DLD1 (cell line): ENCODE data around the gene PARD6B.
"Not testable (repeated sequence)": the region's sequence is repeated elsewhere in the genome, so short reads cannot be mapped to it uniquely, and the experiment has no call there.

Experiments
- in situ Hi-C: cut with HindIII; loops from 2 replicates; pipeline ENCODE4 v1.10.0; 2017; ENCODE audit warnings: low sequenced_read_pairs

PARD6B gene

GRCh38 chr20:50769551-50770085 lies 38.2 kb downstream of the PARD6B start:
- in situ Hi-C loops, result not testable (repeated sequence)

GRCh38 chr20:50771419-50772080 lies 40.2 kb downstream of the PARD6B start:
- in situ Hi-C loops, result not testable (repeated sequence)

GRCh38 chr20:50772420-50773185 lies 41.2 kb downstream of the PARD6B start:
- in situ Hi-C loops, result no loop called here

- in situ Hi-C loops, result no loop called here
These were observed 43.1 kb downstream of the PARD6B start for GRCh38 chr20:50774515-50774914.

GRCh38 chr20:50776122-50776817 lies 44.9 kb downstream of the PARD6B start:
- in situ Hi-C loops, result no loop called here

- in situ Hi-C loops, result no loop called here
These were observed 46.0 kb downstream of the PARD6B start for GRCh38 chr20:50777373-50777772.

GRCh38 chr20:50778994-50779393 lies 47.6 kb downstream of the PARD6B start:
- in situ Hi-C loops, result not testable (repeated sequence)

GRCh38 chr20:50783390-50783789 lies 52.0 kb downstream of the PARD6B start:
- in situ Hi-C loops, result no loop called here

GRCh38 chr20:50783903-50784302 lies 52.5 kb downstream of the PARD6B start:
- in situ Hi-C loops, result no loop called here

GRCh38 chr20:50784464-50784863 lies 53.1 kb downstream of the PARD6B start:
- in situ Hi-C loops, result no loop called here

- in situ Hi-C loops, result no loop called here
These were observed 55.3 kb downstream of the PARD6B start for GRCh38 chr20:50786703-50787102.

GRCh38 chr20:50787181-50787580 lies 55.8 kb downstream of the PARD6B start:
- in situ Hi-C loops, result no loop called here

- in situ Hi-C loops, result no loop called here
These were observed 56.9 kb downstream of the PARD6B start for GRCh38 chr20:50788045-50788991.

- in situ Hi-C loops, result no loop called here
These were observed 58.7 kb downstream of the PARD6B start for GRCh38 chr20:50789968-50790650.

GRCh38 chr20:50790651-50791277 lies 59.4 kb downstream of the PARD6B start:
- in situ Hi-C loops, result no loop called here

- in situ Hi-C loops, result no loop called here
These were observed 61.6 kb downstream of the PARD6B start for GRCh38 chr20:50792708-50793574.

- in situ Hi-C loops, result not testable (repeated sequence)
These were observed 62.2 kb downstream of the PARD6B start for GRCh38 chr20:50793575-50794016.

GRCh38 chr20:50794181-50794845 lies 62.9 kb downstream of the PARD6B start:
- in situ Hi-C loops, result no loop called here
